Measurements from ENCODE around the gene VWA3B.
"Not testable (repeated sequence)": the region's sequence is repeated elsewhere in the genome, so short reads cannot be mapped to it uniquely, and the experiment has no call there.

Gene VWA3B

GRCh38 chr2:98299211-98299905, 212.4 kb downstream of the VWA3B start:
- Histone ChIP-seq H3K79me2 (no peaks in the 10 kb centered on the region), H3K4me1 (no peaks in the 10 kb centered on the region), H3K9me3 (ENCODE audit: control insufficient read depth, low read length) (no peaks in the 10 kb centered on the region), H3K4me2 (ENCODE audit: low read length) (no peak overlapping the region), H3K9ac (no peak overlapping the region), H3K27ac (no peak overlapping the region), H3K36me3 (ENCODE audit: control insufficient read depth, insufficient read depth, low read length) (no peaks in the 10 kb centered on the region), H3K4me3 (ENCODE audit: low read depth, low read length) (no peak overlapping the region), H3K27me3 (ENCODE audit: control insufficient read depth, insufficient read depth, low read length) (no peaks in the 10 kb centered on the region), H2AFZ (no peak overlapping the region)
- no peak for TF ChIP-seq CTCF (IDR thresholded peaks at IDR 0.05)

GRCh38 chr2:98300141-98300874, 213.3 kb downstream of the VWA3B start:
- no peak for TF ChIP-seq CTCF (IDR thresholded peaks at IDR 0.05)
- no peaks in the 10 kb centered on the region for H3K27me3 ChIP-seq (ENCODE audit: control insufficient read depth, insufficient read depth, low read length)
- H3K9ac ChIP-seq: no peak overlapping the region
- H3K27ac ChIP-seq: no peak overlapping the region
- H2AFZ ChIP-seq: no peak overlapping the region
- H3K4me3 ChIP-seq (ENCODE audit: low read depth, low read length): no peak overlapping the region
- no peak overlapping the region for H3K4me2 ChIP-seq (ENCODE audit: low read length)
- H3K36me3 ChIP-seq (ENCODE audit: control insufficient read depth, insufficient read depth, low read length): no peaks in the 10 kb centered on the region
- H3K4me1 ChIP-seq: no peaks in the 10 kb centered on the region
- H3K79me2 ChIP-seq: no peaks in the 10 kb centered on the region
- H3K9me3 ChIP-seq (ENCODE audit: control insufficient read depth, low read length): no peaks in the 10 kb centered on the region

- Histone ChIP-seq H3K9ac (no peak overlapping the region), H3K27ac (no peak overlapping the region), H3K9me3 (ENCODE audit: control insufficient read depth, low read length) (no peaks in the 10 kb centered on the region), H3K4me1 (no peaks in the 10 kb centered on the region), H3K27me3 (ENCODE audit: control insufficient read depth, insufficient read depth, low read length) (no peaks in the 10 kb centered on the region), H3K79me2 (no peaks in the 10 kb centered on the region), H2AFZ (no peak overlapping the region), H3K4me2 (ENCODE audit: low read length) (no peak overlapping the region), H3K4me3 (ENCODE audit: low read depth, low read length) (no peak overlapping the region), H3K36me3 (ENCODE audit: control insufficient read depth, insufficient read depth, low read length) (no peaks in the 10 kb centered on the region)
- no peak for TF ChIP-seq CTCF (IDR thresholded peaks at IDR 0.05)
Observed at GRCh38 chr2:98301469-98301868, 214.5 kb downstream of the VWA3B start.

- H3K36me3 ChIP-seq (ENCODE audit: control insufficient read depth, insufficient read depth, low read length); H3K4me2 ChIP-seq (ENCODE audit: low read length); H3K27me3 ChIP-seq (ENCODE audit: control insufficient read depth, insufficient read depth, low read length); H3K4me1 ChIP-seq; H2AFZ ChIP-seq; H3K4me3 ChIP-seq (ENCODE audit: low read depth, low read length); H3K9me3 ChIP-seq (ENCODE audit: control insufficient read depth, low read length); H3K79me2 ChIP-seq; H3K9ac ChIP-seq; H3K27ac ChIP-seq: not testable (repeated sequence)
Observed at GRCh38 chr2:98307131-98307696, 220.2 kb downstream of the VWA3B start.

GRCh38 chr2:98308068-98308467, 221.1 kb downstream of the VWA3B start:
- no peak overlapping the region for H3K4me2 ChIP-seq (ENCODE audit: low read length)
- no peak overlapping the region for H3K27ac ChIP-seq
- H3K36me3 ChIP-seq (ENCODE audit: control insufficient read depth, insufficient read depth, low read length): no peaks in the 10 kb centered on the region
- no peak overlapping the region for H3K4me3 ChIP-seq (ENCODE audit: low read depth, low read length)
- TF ChIP-seq CTCF (IDR thresholded peaks at IDR 0.05): no peak
- no peaks in the 10 kb centered on the region for H3K27me3 ChIP-seq (ENCODE audit: control insufficient read depth, insufficient read depth, low read length)
- H3K79me2 ChIP-seq: no peaks in the 10 kb centered on the region
- no peaks in the 10 kb centered on the region for H3K9me3 ChIP-seq (ENCODE audit: control insufficient read depth, low read length)
- no peaks in the 10 kb centered on the region for H3K4me1 ChIP-seq
- H3K9ac ChIP-seq: no peak overlapping the region
- H2AFZ ChIP-seq: peak overlapping the region; percentile 59

Measured in parathyroid adenoma (tissue), 2 donors.